ENCODE results near the gene C1QA. TPM values are rescaled to one million over a fixed set of nuclear protein-coding genes. Genes with fewer than 3 reads are reported as not detected.

The C1QA gene
- total RNA-seq, 1 donor from 2014 or later, result not detected

GRCh38 chr1:22688466-22688865 lies 52.0 kb downstream of the C1QA start:
- H3K4me3 Mint-ChIP-seq (ENCODE audit: unreplicated experiment), result no peak overlapping the region
- H3K9me3 Mint-ChIP-seq (ENCODE audit: low read depth), result no peaks in the 10 kb centered on the region
- TF ChIP-seq CTCF (IDR thresholded peaks at IDR 0.05), result no peak
- H3K27me3 Mint-ChIP-seq (ENCODE audit: low read depth), result peaks cover 29% of the 10 kb centered on the region
- H3K27ac Mint-ChIP-seq (ENCODE audit: unreplicated experiment), result no peak overlapping the region
- H3K4me1 Mint-ChIP-seq (ENCODE audit: low read depth), result peaks cover 4% of the 10 kb centered on the region
- no peak for DNase-seq (ENCODE audit: low spot score)
- peaks cover under 1% of the 10 kb centered on the region for H3K36me3 Mint-ChIP-seq (ENCODE audit: low read depth)

Small RNA genes lying within 50 kb of the gene (microRNA-seq; reads per million reads assigned to microRNA genes)
- gene MIR6127 (ENCODE audit: borderline number of aligned reads), result not detected

Other genes starting within 250 kb of the C1QA start
- 15.9 to 20.6 TPM (median 16.3 TPM) in 3 replicates for gene ZBTB40, start 184.8 kb upstream of the C1QA start, total RNA-seq
- gene EPHA8, start 73.1 kb upstream of the C1QA start, total RNA-seq, result 0.46 TPM in 1 of 3 replicates, not detected in the others
- not detected in 3 replicates for gene C1QC, start 7.0 kb downstream of the C1QA start, total RNA-seq
- not detected in 3 replicates for gene C1QB, start 16.6 kb downstream of the C1QA start, total RNA-seq
- 44.6 to 57.5 TPM (median 48.0 TPM) in 3 replicates for gene EPHB2, start 74.2 kb downstream of the C1QA start, total RNA-seq